Sciatic nerve (tissue), 2 donors: ENCODE measurements around the gene IGSF5. TPM values are rescaled to one million over a fixed set of nuclear protein-coding genes. Genes with fewer than 3 reads are reported as not detected.
A peak's percentile ranks its signal among the peaks of the same experiment; 100 is the strongest.
"Not testable (repeated sequence)": the region's sequence is repeated elsewhere in the genome, so short reads cannot be mapped to it uniquely, and the experiment has no call there.

Source experiments
- ATAC-seq: fragments of 200-7000 bp; cut with Tn5 transposase; one replicate; pipeline ENCODE4 v1.9.1; 2020; ENCODE audit warnings: mild to moderate bottlenecking, moderate library complexity
- DNase-seq: peaks from one replicate; pipeline ENCODE4 v3.0.0-alpha.2; 2020; ENCODE audit warnings: low spot score
- intact Hi-C: fragments of 100-400 bp; cut with DNase I; formaldehyde crosslinking; loops from one replicate; pipeline ENCODE4 v1.14.2; 2022
- total RNA-seq: library from RNA; stranded (reverse); fragmentation: NEBNext Ultra II Directional; extraction: Animal tissue kit (Norgen Biotek cat#: 25700); gene quantifications from one replicate; pipeline ENCODE4 v1.2.1, GENCODE V29; 2021
- donor health status: DM: no; HTN: no; CAD: no.
- donor health status: DM: no; HTN: no; CAD: no.

Gene IGSF5
- total RNA-seq: not detected

DNA sequence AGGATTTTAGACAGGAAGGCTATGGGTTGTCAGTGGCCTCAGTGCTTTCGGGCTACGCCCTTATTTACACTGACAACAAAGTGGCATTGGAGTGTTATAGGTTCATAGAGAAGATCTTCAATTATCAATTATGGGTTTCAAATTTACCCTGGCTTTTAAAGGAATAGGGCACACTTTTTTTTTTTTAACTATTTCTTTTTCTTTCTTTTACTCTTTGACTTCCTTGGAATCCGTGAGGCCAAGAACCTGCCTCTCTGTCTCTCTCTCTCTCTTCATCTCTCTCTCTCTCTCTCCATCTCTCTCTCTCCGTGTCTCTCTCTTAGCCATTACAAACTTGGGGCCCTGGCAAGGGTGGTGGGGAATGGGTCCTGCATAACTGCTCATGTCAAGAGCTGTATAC is at the start of gene IGSF5:
Gene IGSF5 (plus strand): TSS at position 301 of the 400 bp plus-strand sequence. CDS start 327 bp downstream, outside the sequence.
- DNase-seq, ATAC-seq, intact Hi-C loops: not testable (repeated sequence)

GRCh38 chr21:39696196-39696595 is 48.8 kb upstream of the IGSF5 start:
- intact Hi-C loops: no loop called here
- no peak for ATAC-seq

DNA sequence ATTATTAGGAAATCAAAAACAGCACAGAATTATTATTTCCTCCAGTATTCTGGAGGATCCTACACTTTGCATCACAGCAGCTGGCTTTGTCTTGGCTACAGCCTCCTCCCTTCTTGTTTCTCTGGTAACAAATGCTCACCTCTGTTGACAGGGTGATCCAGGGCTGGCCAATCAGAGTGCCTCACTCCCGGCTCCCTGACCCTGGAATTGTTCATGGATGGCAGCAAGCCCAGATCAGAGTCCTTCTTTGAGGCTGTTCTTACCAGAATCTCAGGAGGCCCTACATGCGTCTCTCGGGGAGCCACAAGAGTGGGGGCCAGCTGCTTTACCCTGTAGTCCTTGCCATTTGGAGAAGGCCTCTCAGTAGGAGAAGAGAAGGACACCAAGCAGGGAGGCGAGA is 48.4 kb upstream of the IGSF5 start:
- intact Hi-C loops: no loop called here
- ATAC-seq (no peak), DNase-seq (no peak)

More at GRCh38 chr21:39696196-39696595, 48.8 kb upstream of the IGSF5 start:
- DNase-seq: no peak

GRCh38 chr21:39700318-39700717 is 44.7 kb upstream of the IGSF5 start:
- DNase-seq (no peak), ATAC-seq (no peak)
- intact Hi-C loops: no loop called here

GRCh38 chr21:39703578-39703977 is 41.4 kb upstream of the IGSF5 start:
- intact Hi-C loops: no loop called here
- ATAC-seq (no peak), DNase-seq (no peak)

- ATAC-seq (no peak), DNase-seq (no peak)
- intact Hi-C loops: no loop called here
These were observed 39.1 kb upstream of the IGSF5 start for GRCh38 chr21:39705849-39706248.

DNA sequence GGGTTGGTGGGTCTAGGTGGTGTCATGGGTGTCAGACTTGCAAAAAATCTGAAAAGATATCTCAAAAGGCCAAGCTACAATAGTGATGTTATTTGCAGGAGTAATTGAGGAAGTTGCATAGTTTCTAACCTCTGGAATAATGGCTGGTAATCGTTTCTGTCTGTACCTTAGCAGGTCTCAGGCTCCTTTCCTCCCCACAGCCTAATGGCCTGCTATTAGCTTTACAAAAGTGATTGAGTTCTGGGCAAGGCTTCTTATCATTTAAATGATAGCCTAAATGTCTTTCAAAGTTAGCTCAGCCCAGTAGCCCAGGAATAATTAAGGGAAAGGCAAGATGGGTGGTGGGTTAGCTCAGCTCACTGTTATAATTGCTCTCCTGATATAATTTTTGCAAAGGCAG is 37.7 kb upstream of the IGSF5 start:
- DNase-seq (no peak), ATAC-seq (no peak)
- intact Hi-C loops: no loop called here

DNA sequence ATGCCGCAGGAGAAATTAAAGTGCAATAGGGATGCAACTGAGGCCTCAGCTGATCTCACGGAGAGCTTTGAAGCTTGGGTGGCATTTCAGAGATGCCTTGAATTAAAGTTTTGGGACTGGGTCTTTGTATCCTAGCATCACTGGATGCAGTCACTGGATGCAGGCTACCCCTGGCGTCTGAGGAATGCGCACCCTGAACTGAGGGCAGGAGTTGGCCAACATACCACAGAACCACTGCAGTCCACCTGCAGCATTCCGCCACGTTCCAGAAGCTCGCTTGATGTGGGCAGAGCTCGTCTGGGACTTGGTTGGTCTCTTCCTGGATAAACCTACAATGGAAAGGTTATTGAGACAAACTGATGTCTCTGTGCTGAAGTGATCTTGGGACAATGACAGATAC is 34.1 kb upstream of the IGSF5 start:
- no peak for DNase-seq
- intact Hi-C loops: no loop called here
- ATAC-seq: no peak

- no peak for ATAC-seq
- intact Hi-C loops: no loop called here
These were observed 32.7 kb upstream of the IGSF5 start for GRCh38 chr21:39712273-39712672.

GRCh38 chr21:39712976-39713375 is 32.0 kb upstream of the IGSF5 start:
- ATAC-seq: no peak
- DNase-seq: no peak
- intact Hi-C loops: no loop called here

More at GRCh38 chr21:39712273-39712672, 32.7 kb upstream of the IGSF5 start:
- no peak for DNase-seq

DNA sequence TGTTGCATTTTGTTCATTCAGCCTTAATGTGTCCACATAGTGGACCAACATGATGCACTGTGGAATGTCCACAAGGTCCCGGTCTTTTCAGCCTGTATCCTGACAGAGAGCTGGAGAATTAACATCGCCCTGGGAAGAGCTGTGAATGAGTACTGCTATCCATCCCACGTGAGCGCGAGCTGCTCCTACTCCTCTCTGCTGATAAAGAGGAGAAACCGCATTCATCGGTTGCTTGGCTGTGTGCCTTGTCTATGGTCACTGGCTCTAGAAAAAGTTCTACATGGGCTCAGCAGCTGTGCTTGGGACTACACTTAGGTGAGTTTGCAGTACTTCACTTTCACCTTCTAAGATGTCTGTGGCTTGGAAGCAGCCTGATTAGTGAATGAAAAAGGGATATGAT is 31.1 kb upstream of the IGSF5 start:
- no peak for DNase-seq

DNA sequence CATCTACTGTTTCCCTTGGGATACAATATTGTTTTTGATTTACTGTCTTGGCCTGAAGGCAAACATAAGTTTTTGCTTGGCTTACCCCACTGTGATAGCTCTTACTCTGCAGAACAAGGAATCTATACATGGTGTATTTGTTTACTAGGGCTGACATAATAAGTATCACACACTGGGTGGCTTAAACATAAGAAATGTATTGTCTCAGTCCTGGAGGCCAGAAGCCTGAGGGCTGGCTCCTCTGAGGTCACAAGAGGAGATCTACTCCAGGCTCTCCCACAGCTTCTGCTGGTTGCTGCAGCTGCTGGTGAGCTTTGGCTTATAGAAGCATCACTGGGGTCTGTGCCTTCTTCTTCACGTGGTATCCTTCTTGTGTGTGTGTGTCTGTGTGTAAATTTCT is 30.7 kb upstream of the IGSF5 start:
- intact Hi-C loops: no loop called here
- ATAC-seq: peak; percentile 69
- DNase-seq: no peak

More for the DNA sequence above, 31.1 kb upstream of the IGSF5 start:
- ATAC-seq: peak; percentile 67
- intact Hi-C loops: no loop called here

DNA sequence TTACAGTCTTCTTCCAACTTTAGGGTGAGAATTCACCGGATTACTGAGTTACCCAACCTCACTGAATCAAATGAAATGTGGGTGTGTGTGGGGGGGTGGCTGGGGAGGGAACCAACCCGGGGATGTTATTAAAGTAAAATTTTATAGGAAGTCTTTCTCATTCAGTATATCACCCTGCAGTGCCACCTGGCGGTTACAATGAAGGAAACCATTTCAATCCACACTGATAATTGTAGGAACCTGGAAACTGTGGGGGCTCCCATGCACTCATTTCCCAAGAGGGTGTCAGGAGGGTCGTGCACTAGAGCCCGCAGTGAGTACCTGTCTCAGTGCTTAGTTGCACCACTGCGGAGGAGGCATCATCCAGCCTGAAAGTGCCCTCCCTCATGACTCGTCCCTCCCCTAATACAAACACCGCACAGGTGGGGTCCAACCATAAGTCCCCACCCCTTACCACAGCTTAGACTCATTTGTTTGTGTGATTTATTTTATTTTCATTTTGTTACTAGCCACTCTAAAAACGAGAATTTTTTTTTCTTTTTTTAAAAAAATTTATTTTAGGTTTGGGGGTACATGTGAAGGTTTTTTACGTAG is 29.1 kb upstream of the IGSF5 start:
- intact Hi-C loops: loop anchor here (5.0 kb wide), 1 partner anchor 199 kb away; no protein-coding TSS in a partner anchor

DNA sequence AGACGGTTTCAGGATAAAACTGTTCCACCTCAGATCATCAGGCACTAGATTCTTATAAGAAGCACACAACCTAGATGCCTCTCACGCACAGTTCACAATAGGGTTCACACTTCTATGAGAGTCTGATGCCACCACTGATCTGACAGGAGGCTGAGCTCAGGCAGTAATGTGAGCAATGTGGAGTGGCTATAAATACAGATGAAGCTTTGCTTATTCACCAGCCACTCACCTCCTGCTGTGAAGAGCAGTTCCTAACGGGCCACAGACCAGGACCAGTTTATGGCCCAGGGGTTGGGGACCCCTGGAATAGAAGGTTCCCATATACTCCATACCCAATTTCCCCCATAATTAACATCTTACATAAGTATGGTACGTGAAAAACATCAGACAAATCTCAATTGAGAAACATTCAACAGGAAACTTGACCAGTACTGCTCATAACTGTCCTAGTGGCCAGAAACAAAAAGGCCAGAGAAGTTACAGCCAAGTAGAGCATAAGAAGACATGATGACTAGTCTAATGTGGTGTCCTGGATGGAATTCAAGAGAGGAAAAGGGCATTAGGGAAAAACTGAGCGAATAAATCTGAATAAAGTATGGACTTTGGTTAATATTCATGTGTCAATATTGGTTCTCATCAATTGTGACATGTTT is 24.7 kb upstream of the IGSF5 start:
- ATAC-seq (no peak), DNase-seq (no peak)
- intact Hi-C loops: no loop called here

More for the DNA sequence above, 29.1 kb upstream of the IGSF5 start:
- DNase-seq (peak; percentile 72), ATAC-seq (peak; percentile 22)

GRCh38 chr21:39721885-39722284 is 23.1 kb upstream of the IGSF5 start:
- intact Hi-C loops: no loop called here
- no peak for DNase-seq
- ATAC-seq: no peak

- no peak for ATAC-seq
- no peak for DNase-seq
- intact Hi-C loops: no loop called here
These were observed 20.0 kb upstream of the IGSF5 start for GRCh38 chr21:39724944-39725343.

GRCh38 chr21:39726133-39726532 is 18.9 kb upstream of the IGSF5 start:
- no peak for ATAC-seq
- no peak for DNase-seq
- intact Hi-C loops: no loop called here

- intact Hi-C loops: no loop called here
- ATAC-seq (no peak), DNase-seq (no peak)
These were observed 17.4 kb upstream of the IGSF5 start for GRCh38 chr21:39727401-39728120.

DNA sequence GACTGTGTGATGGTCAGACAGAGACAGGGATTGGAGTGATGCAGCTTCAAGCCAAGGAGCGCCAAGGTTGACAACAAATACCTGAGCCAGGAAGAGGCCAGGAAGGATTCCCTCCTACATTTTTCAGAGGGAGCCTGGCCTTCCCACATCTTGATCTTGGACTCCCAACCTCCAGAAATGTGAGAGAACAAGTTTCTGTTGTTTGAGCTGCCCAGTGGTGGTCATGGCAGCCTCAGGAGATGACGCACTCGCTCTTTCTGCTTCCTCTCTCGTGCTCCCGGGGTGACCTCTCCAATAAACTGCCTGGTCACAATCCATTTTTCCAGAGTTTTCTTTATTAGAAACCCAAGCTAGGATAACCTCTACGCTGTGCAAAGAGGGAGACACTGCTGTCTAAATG is 16.6 kb upstream of the IGSF5 start:
- no peak for ATAC-seq
- intact Hi-C loops: no loop called here

More for the DNA sequence above, 16.6 kb upstream of the IGSF5 start:
- no peak for DNase-seq
